C1 segment of cervical spinal cord (tissue), 14 donors: ENCODE results near the gene HES3.
A peak's percentile ranks its signal among the peaks of the same experiment; 100 is the strongest.

Experiments
- DNase-seq, 14 donors: peaks; one replicate each; lab custom pipeline; 2025; lab: John Stamatoyannopoulos, UW

The HES3 gene

DNA sequence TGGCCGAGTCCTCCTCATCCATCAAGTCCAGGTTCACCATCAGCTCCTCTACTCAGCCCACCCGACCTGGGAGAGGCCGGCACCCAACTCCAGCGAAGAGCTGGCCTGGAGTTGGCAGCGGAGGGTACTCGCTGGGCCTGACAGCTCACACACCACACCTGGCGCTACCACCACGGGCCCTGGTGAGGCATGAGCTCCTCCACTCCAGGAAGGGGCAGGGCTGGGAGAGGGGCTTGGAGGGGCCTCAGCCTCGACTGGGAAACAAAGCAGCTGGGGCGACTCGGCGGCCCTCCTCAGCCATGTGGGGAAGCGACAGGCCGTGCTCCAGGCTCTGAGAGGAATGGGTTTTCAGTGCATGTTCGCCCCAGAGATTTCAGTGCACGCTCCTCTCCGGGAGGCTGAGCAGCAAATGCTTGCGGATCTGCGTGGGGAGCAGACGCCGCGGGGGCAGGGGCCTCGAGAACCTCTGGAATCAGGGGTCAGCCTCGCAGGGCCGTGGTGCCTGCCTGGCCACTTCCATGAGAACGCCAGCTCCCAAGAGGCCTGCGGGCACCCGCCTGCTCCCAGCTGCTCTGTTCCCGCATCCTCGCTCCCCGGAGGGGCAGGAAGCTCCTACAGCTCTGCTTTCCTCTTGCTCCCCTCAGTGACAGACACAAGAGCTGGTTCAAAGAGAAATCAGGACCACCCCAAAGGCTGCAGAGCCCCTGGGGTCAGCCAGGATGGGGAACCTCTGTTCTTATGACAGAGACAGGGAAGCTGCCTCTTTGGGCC lies 35.8 kb downstream of the HES3 start:
- no peak for DNase-seq

- DNase-seq = no peak
Observed at GRCh38 chr1:6280761-6281451, 36.9 kb downstream of the HES3 start.

- no peak for DNase-seq
Observed at GRCh38 chr1:6281511-6282402, 37.8 kb downstream of the HES3 start.

DNA sequence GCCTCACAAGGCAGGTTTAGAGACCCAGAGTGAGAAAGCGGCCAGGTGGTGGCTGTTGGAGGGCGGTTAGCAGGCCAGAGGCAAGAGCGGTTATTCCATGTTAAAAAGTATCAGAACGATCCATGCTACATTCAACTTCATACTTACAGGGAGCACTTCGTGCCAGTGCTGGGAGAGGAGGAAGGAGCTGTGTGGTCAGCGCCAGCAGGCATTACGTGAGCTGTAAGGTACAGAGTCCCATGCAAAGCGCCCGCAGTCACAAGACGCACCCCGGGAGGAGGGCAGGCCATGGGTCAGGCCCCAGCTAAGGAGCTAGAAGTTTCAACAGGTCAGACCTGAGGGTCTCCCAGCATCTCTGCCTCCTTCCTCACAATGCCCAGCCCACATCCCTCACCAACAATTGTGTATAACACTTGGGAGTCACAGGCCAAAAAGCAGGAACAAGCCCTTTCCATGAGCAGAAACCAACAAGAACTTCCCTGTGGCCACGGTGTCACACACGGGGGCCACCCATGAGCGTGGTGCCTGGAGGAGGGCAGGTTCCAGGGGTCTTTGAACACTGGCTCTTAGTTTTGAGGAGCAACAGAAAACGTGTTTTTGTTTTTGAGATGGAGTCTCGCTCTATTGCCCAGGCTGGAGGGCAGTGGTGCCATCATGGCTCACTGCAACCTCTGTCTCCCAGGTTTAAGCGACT lies 38.7 kb downstream of the HES3 start:
- no peak for DNase-seq

DNA sequence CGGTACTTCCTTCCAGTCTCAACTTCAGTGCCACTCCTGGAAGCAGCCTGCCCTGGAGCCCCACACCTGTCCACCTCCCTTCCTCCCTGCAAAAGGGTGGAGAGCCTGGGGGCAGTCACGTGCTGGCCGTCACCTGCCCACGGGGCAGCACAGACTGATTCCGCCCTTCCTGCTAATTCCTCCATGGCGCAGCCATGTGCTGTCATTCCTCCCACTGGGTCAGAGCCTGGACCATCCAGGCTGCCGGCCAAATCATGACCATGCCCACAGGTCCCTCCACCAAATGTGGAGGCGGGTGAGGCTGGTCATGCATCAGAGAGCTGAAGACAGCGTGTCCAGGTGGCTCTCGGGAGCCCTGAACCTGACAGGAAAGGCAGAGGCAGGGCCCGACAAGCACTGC lies 41.4 kb downstream of the HES3 start:
- peak in 2 of 14 donors; percentile 13 to 66 for DNase-seq

DNA sequence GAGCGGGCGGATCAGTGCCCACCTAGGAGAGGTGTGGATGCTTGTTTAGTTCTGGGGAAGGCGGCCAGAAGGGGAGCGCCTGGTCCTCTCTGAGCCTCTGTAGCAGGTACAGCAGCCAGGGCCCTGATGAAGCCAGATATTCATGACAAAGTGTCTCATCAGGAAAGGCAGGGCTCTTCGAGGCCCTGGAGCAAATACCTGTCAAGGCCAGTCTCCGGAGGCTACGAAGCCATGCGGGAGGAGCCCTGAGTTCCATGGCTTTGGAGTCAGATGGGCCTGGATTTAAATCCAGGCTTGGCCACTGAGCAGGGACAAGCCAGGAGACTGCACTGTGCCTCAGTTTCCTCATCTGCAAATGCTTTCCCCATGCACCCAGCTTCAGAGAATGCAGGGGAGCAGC lies 42.3 kb downstream of the HES3 start:
- no peak for DNase-seq

GRCh38 chr1:6287029-6287428 lies 43.0 kb downstream of the HES3 start:
- no peak for DNase-seq

DNA sequence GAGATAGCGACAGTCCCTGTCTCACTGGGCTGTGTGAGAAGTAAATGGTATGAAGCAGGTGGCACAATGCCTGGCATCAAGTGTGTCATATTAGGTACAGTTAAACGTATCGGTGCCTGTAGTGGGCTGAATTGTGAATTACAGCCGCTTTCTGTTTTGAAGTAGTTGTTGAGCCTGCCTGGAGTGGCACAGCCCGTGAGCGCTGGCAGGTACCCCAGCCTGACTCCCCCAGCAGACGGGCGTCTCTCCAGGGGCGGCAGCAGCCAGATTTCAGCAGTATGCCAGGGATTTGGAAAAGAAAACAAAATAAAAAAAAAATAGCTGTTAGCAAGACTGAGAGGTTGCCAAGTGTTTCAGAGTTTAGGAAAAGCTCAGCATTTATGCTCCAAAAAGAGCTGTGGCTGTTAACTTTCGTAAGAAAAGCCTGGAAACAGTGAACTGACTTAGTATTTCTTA lies 43.5 kb downstream of the HES3 start:
- peak in 8 of 14 donors; percentile 23 to 62 (median 38) for DNase-seq

- no peak for DNase-seq
Observed at GRCh38 chr1:6288026-6288425, 44.0 kb downstream of the HES3 start.

GRCh38 chr1:6288665-6289064 lies 44.7 kb downstream of the HES3 start:
- no peak for DNase-seq

DNA sequence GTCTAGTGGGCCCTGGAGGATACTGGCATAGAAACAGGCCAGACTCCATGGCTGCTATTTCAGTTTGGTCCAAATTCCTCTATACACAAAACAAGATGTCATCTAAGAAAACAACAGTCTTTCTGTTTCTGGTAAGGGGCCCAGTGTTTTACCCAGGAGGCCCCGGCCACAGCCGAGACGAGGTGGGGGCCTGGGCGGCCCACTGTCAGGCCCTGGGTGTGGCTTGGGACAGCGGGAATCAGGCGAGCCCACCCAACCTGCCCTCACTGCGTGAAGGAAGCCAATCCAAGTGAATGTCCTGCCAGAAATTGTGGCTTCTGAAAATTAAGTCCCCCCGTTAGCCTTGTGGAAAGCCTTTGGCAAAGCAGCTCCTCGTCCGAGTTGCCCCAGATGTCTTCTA lies 48.1 kb downstream of the HES3 start:
- peak in 5 of 14 donors; percentile 2 to 35 (median 13) for DNase-seq

GRCh38 chr1:6294080-6294889 lies 50.3 kb downstream of the HES3 start:
- DNase-seq = no peak

DNA sequence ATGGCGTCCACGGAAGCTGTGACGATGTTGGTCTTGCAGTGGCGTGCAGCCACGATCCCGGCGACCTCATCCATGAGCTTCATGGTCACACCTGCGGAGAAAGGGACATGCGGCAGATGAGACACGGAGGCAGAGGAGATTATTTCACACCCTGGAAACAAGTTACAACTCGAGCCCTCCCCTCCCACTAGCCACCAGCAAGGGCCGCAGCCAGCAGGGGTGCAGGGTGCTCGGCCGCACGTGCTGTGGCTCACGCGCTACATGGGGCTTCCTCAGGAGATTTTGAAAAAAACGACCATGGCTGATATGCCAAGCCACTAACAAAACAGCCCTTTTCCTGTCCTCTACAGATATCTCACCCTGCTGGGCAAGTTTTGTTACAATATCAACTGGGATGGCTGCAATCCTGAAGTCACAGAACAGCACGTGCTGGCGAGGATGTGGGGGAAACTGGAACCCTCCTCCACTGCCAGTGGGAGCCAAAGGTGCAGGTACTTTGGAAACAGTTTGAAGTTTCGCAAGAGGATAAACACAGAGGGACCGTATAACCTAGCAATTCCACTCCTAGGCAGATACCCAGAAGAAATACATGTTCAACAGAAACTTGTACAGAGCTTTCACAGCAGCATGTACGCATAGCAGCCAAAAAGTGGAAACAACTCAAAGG lies 51.0 kb downstream of the HES3 start:
- no peak for DNase-seq
